ENCODE measurements around the gene MUSTN1. TPM values are rescaled to one million over a fixed set of nuclear protein-coding genes. Genes with fewer than 3 reads are reported as not detected.

Gene MUSTN1
- total and polyA plus RNA-seq, 4 donors, result 0.25 to 12.1 (median 3.9) TPM

DNA sequence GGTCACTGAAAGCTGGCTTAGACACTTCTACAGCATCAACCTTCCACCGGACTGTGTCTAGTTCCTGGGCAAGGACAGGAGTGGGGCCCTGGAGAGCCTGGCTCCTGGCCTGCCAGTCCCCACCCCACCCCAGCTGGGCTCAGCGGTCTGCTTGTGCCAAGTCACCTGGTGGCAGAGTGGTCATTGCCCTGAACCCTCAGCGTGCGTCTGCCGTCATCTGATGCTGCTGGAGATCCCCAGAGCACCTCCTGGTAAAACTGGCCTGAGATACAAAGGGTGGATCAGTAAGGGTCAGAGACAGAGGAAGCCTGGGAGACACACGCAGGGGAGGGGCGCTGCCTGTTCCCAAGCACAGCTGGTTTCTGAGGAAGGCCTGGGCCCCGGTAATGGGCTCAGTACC is 21.0 kb downstream of the MUSTN1 start:
- peak; percentile 51 for TF ChIP-seq SP1 (IDR thresholded peaks at IDR 0.05)
- TF ChIP-seq, protein P1, sequence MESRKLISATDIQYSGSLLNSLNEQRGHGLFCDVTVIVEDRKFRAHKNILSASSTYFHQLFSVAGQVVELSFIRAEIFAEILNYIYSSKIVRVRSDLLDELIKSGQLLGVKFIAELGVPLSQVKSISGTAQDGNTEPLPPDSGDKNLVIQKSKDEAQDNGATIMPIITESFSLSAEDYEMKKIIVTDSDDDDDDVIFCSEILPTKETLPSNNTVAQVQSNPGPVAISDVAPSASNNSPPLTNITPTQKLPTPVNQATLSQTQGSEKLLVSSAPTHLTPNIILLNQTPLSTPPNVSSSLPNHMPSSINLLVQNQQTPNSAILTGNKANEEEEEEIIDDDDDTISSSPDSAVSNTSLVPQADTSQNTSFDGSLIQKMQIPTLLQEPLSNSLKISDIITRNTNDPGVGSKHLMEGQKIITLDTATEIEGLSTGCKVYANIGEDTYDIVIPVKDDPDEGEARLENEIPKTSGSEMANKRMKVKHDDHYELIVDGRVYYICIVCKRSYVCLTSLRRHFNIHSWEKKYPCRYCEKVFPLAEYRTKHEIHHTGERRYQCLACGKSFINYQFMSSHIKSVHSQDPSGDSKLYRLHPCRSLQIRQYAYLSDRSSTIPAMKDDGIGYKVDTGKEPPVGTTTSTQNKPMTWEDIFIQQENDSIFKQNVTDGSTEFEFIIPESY (IDR thresholded peaks at IDR 0.05), result no peak
- no peak for TF ChIP-seq FOXA2 (IDR thresholded peaks at IDR 0.05)
- TF ChIP-seq HNF4G (IDR thresholded peaks at IDR 0.05), result no peak
- TF ChIP-seq JUND (IDR thresholded peaks at IDR 0.05), result no peak
- TF ChIP-seq, protein P2, sequence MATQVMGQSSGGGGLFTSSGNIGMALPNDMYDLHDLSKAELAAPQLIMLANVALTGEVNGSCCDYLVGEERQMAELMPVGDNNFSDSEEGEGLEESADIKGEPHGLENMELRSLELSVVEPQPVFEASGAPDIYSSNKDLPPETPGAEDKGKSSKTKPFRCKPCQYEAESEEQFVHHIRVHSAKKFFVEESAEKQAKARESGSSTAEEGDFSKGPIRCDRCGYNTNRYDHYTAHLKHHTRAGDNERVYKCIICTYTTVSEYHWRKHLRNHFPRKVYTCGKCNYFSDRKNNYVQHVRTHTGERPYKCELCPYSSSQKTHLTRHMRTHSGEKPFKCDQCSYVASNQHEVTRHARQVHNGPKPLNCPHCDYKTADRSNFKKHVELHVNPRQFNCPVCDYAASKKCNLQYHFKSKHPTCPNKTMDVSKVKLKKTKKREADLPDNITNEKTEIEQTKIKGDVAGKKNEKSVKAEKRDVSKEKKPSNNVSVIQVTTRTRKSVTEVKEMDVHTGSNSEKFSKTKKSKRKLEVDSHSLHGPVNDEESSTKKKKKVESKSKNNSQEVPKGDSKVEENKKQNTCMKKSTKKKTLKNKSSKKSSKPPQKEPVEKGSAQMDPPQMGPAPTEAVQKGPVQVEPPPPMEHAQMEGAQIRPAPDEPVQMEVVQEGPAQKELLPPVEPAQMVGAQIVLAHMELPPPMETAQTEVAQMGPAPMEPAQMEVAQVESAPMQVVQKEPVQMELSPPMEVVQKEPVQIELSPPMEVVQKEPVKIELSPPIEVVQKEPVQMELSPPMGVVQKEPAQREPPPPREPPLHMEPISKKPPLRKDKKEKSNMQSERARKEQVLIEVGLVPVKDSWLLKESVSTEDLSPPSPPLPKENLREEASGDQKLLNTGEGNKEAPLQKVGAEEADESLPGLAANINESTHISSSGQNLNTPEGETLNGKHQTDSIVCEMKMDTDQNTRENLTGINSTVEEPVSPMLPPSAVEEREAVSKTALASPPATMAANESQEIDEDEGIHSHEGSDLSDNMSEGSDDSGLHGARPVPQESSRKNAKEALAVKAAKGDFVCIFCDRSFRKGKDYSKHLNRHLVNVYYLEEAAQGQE (IDR thresholded peaks at IDR 0.05), result no peak
- no peak for TF ChIP-seq YY1 (IDR thresholded peaks at IDR 0.05)
- TF ChIP-seq RAD21 (IDR thresholded peaks at IDR 0.05), result peak in 1 of 2 donors; percentile 18
- TF ChIP-seq RXRA (IDR thresholded peaks at IDR 0.05), result peak; percentile 88
- TF ChIP-seq HNF4A (conservative IDR thresholded peaks at IDR 0.05), result peak; percentile 10 to 44
- Histone ChIP-seq H3K9me3 (ENCODE audit: control insufficient read depth in 4 of 4, low read length in 3 of 4) (no peaks in the 10 kb centered on the region), H3K27ac (ENCODE audit: low read depth in 1 of 2, low read length in 2 of 2) (peak overlapping the region; percentile 19 to 65), H3K27me3 (ENCODE audit: control insufficient read depth in 4 of 4, insufficient read depth in 4 of 4, low read length in 3 of 4) (no peaks in the 10 kb centered on the region), H3K4me3 (ENCODE audit: low read depth in 1 of 3, low read length in 3 of 3) (no peak overlapping the region), H3K9ac (ENCODE audit: low read depth in 1 of 2, low read length in 2 of 2) (no peak overlapping the region), H3K4me1 (ENCODE audit: control insufficient read depth in 4 of 4, insufficient read depth in 4 of 4, low read length in 3 of 4) (peaks cover 0 to 68% (median 48%) of the 10 kb centered on the region in 4 donors), H3K36me3 (ENCODE audit: control insufficient read depth in 4 of 4, insufficient read depth in 3 of 4, low read depth in 1 of 4, low read length in 3 of 4) (peaks cover 13 to 48% (median 38%) of the 10 kb centered on the region in 4 donors)
- no peak for DNase-seq (ENCODE audit: low spot score)
- 39% methylated on average over 8 of the region's 8 CpGs for WGBS

DNA sequence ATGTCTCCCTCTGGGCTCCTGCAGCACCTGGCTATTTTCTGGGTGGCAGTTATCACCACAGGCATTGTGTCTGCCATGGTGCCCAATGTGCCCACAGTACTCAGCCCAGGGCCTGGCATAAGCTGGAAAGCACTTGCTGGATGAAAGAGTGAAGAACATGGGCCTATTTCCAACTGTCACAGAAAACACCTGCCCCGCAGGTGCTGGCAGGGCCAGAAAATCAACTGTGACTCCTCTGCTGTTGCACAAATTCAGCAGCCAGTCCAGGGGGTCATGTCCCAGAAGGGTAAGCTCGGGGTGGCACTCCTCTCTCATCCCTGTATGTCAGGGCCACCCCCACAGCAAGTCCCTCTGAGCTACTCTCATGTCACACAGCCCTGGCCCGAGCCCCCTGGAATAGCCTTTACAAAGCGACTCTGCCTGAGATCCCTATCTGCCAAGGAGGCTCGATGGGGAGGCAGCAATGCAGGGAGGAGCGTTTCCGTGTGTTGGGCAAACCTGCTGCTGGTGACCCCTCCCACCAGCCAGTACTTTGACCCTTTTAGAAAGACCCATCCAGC is 23.3 kb downstream of the MUSTN1 start:
- Histone ChIP-seq H3K9ac (ENCODE audit: low read depth in 1 of 2, low read length in 2 of 2) (no peak overlapping the region), H3K27me3 (ENCODE audit: control insufficient read depth in 4 of 4, insufficient read depth in 4 of 4, low read length in 3 of 4) (no peaks in the 10 kb centered on the region), H3K4me3 (ENCODE audit: low read depth in 1 of 3, low read length in 3 of 3) (no peak overlapping the region), H3K9me3 (ENCODE audit: control insufficient read depth in 4 of 4, low read length in 3 of 4) (no peaks in the 10 kb centered on the region), H3K36me3 (ENCODE audit: control insufficient read depth in 4 of 4, insufficient read depth in 3 of 4, low read depth in 1 of 4, low read length in 3 of 4) (peaks cover 11 to 50% (median 40%) of the 10 kb centered on the region in 4 donors), H3K27ac (ENCODE audit: low read depth in 1 of 2, low read length in 2 of 2) (peak overlapping the region; percentile 66 to 77), H3K4me1 (ENCODE audit: control insufficient read depth in 4 of 4, insufficient read depth in 4 of 4, low read length in 3 of 4) (peaks cover 0 to 45% (median 32%) of the 10 kb centered on the region in 4 donors)
- no peak for DNase-seq (ENCODE audit: low spot score)
- 27% methylated on average over 7 of the region's 7 CpGs for WGBS
- TF ChIP-seq SP1 (IDR thresholded peaks at IDR 0.05), result no peak
- peak; percentile 3 for TF ChIP-seq NR2F2 (IDR thresholded peaks at IDR 0.05)
- no peak for TF ChIP-seq TAF1 (conservative IDR thresholded peaks at IDR 0.05)
- peak; percentile 76 to 81 for TF ChIP-seq RXRA (IDR thresholded peaks at IDR 0.05)
- peak; percentile 71 for TF ChIP-seq HNF4A (conservative IDR thresholded peaks at IDR 0.05)
- TF ChIP-seq, protein P3, sequence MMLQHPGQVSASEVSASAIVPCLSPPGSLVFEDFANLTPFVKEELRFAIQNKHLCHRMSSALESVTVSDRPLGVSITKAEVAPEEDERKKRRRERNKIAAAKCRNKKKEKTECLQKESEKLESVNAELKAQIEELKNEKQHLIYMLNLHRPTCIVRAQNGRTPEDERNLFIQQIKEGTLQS (IDR thresholded peaks at IDR 0.05), result peak; percentile 11
- TF ChIP-seq JUND (IDR thresholded peaks at IDR 0.05), result peak; percentile 44 to 57
- no peak for TF ChIP-seq RAD21 (IDR thresholded peaks at IDR 0.05)
- TF ChIP-seq, protein P2 (IDR thresholded peaks at IDR 0.05), result peak; percentile 58
- no peak for TF ChIP-seq GABPA (IDR thresholded peaks at IDR 0.05 in 1 of 2, conservative IDR thresholded peaks at IDR 0.05 in 1 of 2)
- TF ChIP-seq, protein P1 (IDR thresholded peaks at IDR 0.05), result peak; percentile 51
- peak in 1 of 2 donors; percentile 50 for TF ChIP-seq EGR1 (IDR thresholded peaks at IDR 0.05; ENCODE audit: low read depth in 2 of 2)
- TF ChIP-seq FOXA1 (IDR thresholded peaks at IDR 0.05), result no peak
- TF ChIP-seq HNF4G (IDR thresholded peaks at IDR 0.05), result no peak
- TF ChIP-seq, protein P4, sequence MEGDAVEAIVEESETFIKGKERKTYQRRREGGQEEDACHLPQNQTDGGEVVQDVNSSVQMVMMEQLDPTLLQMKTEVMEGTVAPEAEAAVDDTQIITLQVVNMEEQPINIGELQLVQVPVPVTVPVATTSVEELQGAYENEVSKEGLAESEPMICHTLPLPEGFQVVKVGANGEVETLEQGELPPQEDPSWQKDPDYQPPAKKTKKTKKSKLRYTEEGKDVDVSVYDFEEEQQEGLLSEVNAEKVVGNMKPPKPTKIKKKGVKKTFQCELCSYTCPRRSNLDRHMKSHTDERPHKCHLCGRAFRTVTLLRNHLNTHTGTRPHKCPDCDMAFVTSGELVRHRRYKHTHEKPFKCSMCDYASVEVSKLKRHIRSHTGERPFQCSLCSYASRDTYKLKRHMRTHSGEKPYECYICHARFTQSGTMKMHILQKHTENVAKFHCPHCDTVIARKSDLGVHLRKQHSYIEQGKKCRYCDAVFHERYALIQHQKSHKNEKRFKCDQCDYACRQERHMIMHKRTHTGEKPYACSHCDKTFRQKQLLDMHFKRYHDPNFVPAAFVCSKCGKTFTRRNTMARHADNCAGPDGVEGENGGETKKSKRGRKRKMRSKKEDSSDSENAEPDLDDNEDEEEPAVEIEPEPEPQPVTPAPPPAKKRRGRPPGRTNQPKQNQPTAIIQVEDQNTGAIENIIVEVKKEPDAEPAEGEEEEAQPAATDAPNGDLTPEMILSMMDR (IDR thresholded peaks at IDR 0.05; ENCODE audit: low read depth, low read length, missing input control), result no peak
- TF ChIP-seq YY1 (IDR thresholded peaks at IDR 0.05), result peak; percentile 62
- TF ChIP-seq FOXA2 (IDR thresholded peaks at IDR 0.05), result no peak

All from liver (tissue), 9 donors.